GM19395 (cell line): ENCODE measurements around the gene LZIC.

ENCODE experiments used
- ATAC-seq: cut with Tn5 transposase; IDR thresholded peaks from one replicate; pipeline ENCODE4 v1.9.1; 2021; ENCODE audit warnings: mild to moderate bottlenecking, moderate library complexity; ENCODE audit not compliant: unreplicated experiment

Gene LZIC

GRCh38 chr1:9887070-9887469 lies 56.1 kb downstream of the LZIC start:
- ATAC-seq: no peak

- ATAC-seq: no peak
Measured at GRCh38 chr1:9886092-9886742, 57.0 kb downstream of the LZIC start.

GRCh38 chr1:9884805-9885204 lies 58.4 kb downstream of the LZIC start:
- no peak for ATAC-seq

- no peak for ATAC-seq
Measured at GRCh38 chr1:9883585-9884449, 59.4 kb downstream of the LZIC start.

- ATAC-seq: no peak
Measured at GRCh38 chr1:9882945-9883303, 60.3 kb downstream of the LZIC start.

- no peak for ATAC-seq
Measured at GRCh38 chr1:9882296-9882944, 60.8 kb downstream of the LZIC start.

GRCh38 chr1:9881838-9882249 lies 61.3 kb downstream of the LZIC start:
- ATAC-seq: no peak
